Peyer's patch (tissue), 4 donors: ENCODE results near the gene LDB3. TPM values are rescaled to one million over a fixed set of nuclear protein-coding genes. Genes with fewer than 3 reads are reported as not detected.
A peak's percentile ranks its signal among the peaks of the same experiment; 100 is the strongest.

Experiments
- DNase-seq, 3 donors: peaks; one replicate each; pipeline ENCODE4 v3.0.0-alpha.2; 2017 to 2019
- H3K27ac ChIP-seq, 4 donors: fragments of 200-600 bp; sonication (generic); one replicate each; pipeline ENCODE4 v1.5.1; 2016 to 2019
- H3K27me3 ChIP-seq, 2 donors: fragments of 200-600 bp; sonication (generic); one replicate each; pipeline ENCODE4 v1.5.1; 2019
- H3K36me3 ChIP-seq, 3 donors: fragments of 200-600 bp; sonication (generic); one replicate each; pipeline ENCODE4 v1.5.1; 2016 to 2019
- H3K4me1 ChIP-seq, 4 donors: fragments of 200-600 bp; sonication (generic); one replicate each; pipeline ENCODE4 v1.5.1; 2016 to 2019
- H3K4me3 ChIP-seq, 4 donors: fragments of 200-600 bp; sonication (generic); 1 replicate in 3 of 4; 2 replicates in 1 of 4; pipeline ENCODE4 v1.5.1; 2016 to 2019; ENCODE audit warnings: mild to moderate bottlenecking in 1 of 4
- H3K9me3 ChIP-seq, 4 donors: fragments of 200-600 bp; sonication (generic); one replicate each; pipeline ENCODE4 v1.5.1; 2016 to 2019; ENCODE audit warnings: mild to moderate bottlenecking in 1 of 4
- CTCF ChIP-seq, 6 experiments: fragments of 450-650 bp in 4 of 6; fragments of 200-600 bp in 2 of 6; sonication (generic) in 1 of 6; IDR thresholded peaks; one replicate each; pipeline ENCODE4 v1.5.1; 2017 to 2019; ENCODE audit warnings: antibody characterized with exemption in 6 of 6, mild to moderate bottlenecking in 3 of 6, moderate library complexity in 1 of 6
- POLR2A ChIP-seq, 2 donors: fragments of 450-650 bp; IDR thresholded peaks; one replicate each; pipeline ENCODE4 v1.5.1; 2017; ENCODE audit warnings: antibody characterized with exemption in 2 of 2, mild to moderate bottlenecking in 2 of 2, moderate library complexity in 2 of 2
- total RNA-seq, 4 donors: library from RNA; depleted of rRNA; stranded (reverse); fragments of >200 nt; gene quantifications; one replicate each; pipeline ENCODE4 v1.1.0, GENCODE V29; 2016

LDB3 gene, protein sequence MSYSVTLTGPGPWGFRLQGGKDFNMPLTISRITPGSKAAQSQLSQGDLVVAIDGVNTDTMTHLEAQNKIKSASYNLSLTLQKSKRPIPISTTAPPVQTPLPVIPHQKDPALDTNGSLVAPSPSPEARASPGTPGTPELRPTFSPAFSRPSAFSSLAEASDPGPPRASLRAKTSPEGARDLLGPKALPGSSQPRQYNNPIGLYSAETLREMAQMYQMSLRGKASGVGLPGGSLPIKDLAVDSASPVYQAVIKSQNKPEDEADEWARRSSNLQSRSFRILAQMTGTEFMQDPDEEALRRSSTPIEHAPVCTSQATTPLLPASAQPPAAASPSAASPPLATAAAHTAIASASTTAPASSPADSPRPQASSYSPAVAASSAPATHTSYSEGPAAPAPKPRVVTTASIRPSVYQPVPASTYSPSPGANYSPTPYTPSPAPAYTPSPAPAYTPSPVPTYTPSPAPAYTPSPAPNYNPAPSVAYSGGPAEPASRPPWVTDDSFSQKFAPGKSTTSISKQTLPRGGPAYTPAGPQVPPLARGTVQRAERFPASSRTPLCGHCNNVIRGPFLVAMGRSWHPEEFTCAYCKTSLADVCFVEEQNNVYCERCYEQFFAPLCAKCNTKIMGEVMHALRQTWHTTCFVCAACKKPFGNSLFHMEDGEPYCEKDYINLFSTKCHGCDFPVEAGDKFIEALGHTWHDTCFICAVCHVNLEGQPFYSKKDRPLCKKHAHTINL
- total RNA-seq: 1 to 10 TPM; 1.3 to 9.1 (median 2.3) TPM

DNA sequence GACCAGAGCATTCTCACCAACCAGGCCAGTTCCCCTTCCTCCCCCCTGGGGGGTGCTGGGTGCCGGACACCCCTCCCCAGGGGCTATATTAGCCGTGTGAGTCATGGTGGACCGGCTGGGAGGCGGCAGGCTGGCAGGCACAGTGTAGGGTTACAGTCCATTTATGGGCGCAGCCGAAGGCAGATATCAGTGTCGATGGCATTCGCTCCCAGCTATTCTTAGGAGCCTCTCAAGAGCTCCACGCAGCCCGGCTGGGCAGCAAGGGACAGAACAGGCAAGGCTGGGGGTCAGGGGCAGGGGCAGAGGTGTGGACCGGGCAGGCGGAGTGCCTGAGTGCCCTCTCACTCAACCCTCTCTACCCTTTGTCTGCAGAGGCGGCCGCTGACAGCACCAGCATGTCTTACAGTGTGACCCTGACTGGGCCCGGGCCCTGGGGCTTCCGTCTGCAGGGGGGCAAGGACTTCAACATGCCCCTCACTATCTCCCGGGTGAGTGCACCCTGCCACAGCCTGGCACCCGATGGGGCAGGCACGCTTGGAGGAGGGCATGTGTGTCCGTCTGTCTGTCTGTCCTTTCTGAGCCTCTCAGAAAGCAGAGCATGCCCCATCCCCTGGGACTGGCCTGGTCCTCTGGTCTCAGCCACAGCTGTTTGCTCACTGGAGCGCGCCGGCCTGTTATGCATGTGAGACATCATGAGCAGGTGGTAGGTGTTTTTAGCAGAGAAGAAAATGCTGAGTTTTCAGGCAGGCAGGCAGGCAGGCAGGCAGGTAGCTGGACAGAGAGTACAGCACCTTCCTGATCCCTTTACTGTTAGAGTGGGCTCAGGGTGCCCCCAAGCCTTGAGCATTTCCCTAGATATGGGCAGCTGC lies at the start of gene LDB3:
LDB3 (plus strand) TSS at position 215 of the 869 bp plus-strand sequence; CDS start at position 396, 181 bp downstream.
- H3K36me3 ChIP-seq: no peaks in the 10 kb centered on the region
- peaks cover 0 to 14% (median 0%) of the 10 kb centered on the region in 4 donors for H3K4me1 ChIP-seq
- H3K27me3 ChIP-seq: no peaks in the 10 kb centered on the region
- H3K9me3 ChIP-seq: no peaks in the 10 kb centered on the region
- H3K4me3 ChIP-seq: peak within 1 kb of the TSS in 1 of 4 donors; percentile 39
- peak in 1 of 3 donors; percentile 67 for DNase-seq
- H3K27ac ChIP-seq: peak within 1 kb of the TSS in 2 of 4 donors; percentile 62 to 84
- TF ChIP-seq POLR2A (IDR thresholded peaks at IDR 0.05) (no peak), CTCF (IDR thresholded peaks at IDR 0.05) (no peak)

DNA sequence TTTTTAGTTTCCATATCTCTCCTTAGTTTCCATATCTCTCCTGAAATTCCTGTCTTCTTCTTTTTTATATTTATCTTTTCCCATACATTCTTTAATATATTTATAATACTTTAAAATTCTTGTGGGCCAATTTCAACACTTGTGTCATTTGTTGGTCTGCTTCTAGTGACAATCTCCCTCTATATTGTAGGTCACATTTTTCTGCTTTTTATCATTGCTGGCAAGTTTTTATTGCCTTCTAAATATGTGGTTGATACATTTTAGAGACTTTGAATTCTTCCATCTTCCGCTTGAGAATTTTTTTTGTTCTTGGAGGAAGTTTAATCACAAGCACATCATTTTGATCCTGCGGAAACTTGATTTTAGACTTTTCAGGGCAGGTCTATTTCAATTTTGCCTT lies 40.0 kb upstream of the LDB3 start:
- Histone ChIP-seq H3K27ac (no peak overlapping the region), H3K4me3 (no peak overlapping the region), H3K27me3 (no peaks in the 10 kb centered on the region), H3K9me3 (no peaks in the 10 kb centered on the region), H3K36me3 (no peaks in the 10 kb centered on the region), H3K4me1 (peaks cover 0 to 8% (median 0%) of the 10 kb centered on the region in 4 donors)
- no peak for TF ChIP-seq CTCF (IDR thresholded peaks at IDR 0.05)
- TF ChIP-seq POLR2A (IDR thresholded peaks at IDR 0.05): no peak
- no peak for DNase-seq

DNA sequence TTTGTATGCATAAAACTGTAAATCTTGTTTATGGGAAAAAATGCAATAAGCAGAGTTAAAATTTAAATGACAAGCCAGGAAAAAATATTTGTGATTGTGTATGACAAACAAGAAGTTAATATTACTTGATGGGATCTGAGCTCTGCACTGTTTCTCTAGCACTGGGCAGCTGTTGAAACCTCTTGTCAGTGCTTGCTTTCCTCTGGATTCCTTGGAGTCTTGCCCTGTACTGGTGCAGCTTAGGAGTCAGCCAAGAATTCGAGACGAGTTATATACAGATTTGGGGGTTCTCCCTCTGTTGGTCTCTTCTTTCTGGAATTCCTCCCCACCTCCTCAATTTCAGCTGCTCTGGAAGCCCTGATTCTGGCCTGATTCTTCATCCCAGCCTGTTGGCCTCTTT lies 38.2 kb upstream of the LDB3 start:
- TF ChIP-seq CTCF (IDR thresholded peaks at IDR 0.05) (no peak), POLR2A (IDR thresholded peaks at IDR 0.05) (no peak)
- H3K36me3 ChIP-seq: no peaks in the 10 kb centered on the region
- DNase-seq: no peak
- no peaks in the 10 kb centered on the region for H3K27me3 ChIP-seq
- H3K4me1 ChIP-seq: peaks cover 0 to 8% (median 0%) of the 10 kb centered on the region in 4 donors
- no peak overlapping the region for H3K4me3 ChIP-seq
- no peak overlapping the region for H3K27ac ChIP-seq
- H3K9me3 ChIP-seq: no peaks in the 10 kb centered on the region

GRCh38 chr10:86632009-86632800 lies 36.1 kb upstream of the LDB3 start:
- H3K27ac ChIP-seq: no peak overlapping the region
- peak overlapping the region in 2 of 4 donors; percentile 35 to 46 for H3K4me3 ChIP-seq
- no peaks in the 10 kb centered on the region for H3K9me3 ChIP-seq
- no peak for DNase-seq
- no peaks in the 10 kb centered on the region for H3K36me3 ChIP-seq
- TF ChIP-seq CTCF (IDR thresholded peaks at IDR 0.05): peak in 2 of 6 experiments; percentile 5 to 30
- no peak for TF ChIP-seq POLR2A (IDR thresholded peaks at IDR 0.05)
- H3K4me1 ChIP-seq: peaks cover 0 to 8% (median 0%) of the 10 kb centered on the region in 4 donors
- no peaks in the 10 kb centered on the region for H3K27me3 ChIP-seq
